Mesenchymal stem cell (in vitro differentiated cells and primary cell): Measurements from ENCODE around the gene ZNF133.

ENCODE experiments used
- DNase-seq: peaks from one replicate; pipeline ENCODE4 v3.0.0-alpha.2; 2013
- H2AFZ ChIP-seq: one replicate; pipeline ENCODE4 v1.6.1; 2013; ENCODE audit warnings: low read depth, mild to moderate bottlenecking, control low read depth, inconsistent platforms, low read length, moderate library complexity
- H2AK5ac ChIP-seq: 2 replicates; pipeline ENCODE4 v1.6.1; 2013; ENCODE audit warnings: low read length, moderate library complexity, mild to moderate bottlenecking, inconsistent platforms; ENCODE audit not compliant: severe bottlenecking
- H2BK120ac ChIP-seq: one replicate; pipeline ENCODE4 v1.6.1; 2013; ENCODE audit warnings: low read depth, mild to moderate bottlenecking, inconsistent platforms, low read length, moderate library complexity
- H2BK12ac ChIP-seq, 2 experiments: one replicate each; pipeline ENCODE4 v1.6.1; 2013; ENCODE audit warnings: inconsistent platforms in 2 of 2, low read length in 2 of 2, mild to moderate bottlenecking in 2 of 2, moderate library complexity in 2 of 2, control low read depth in 1 of 2
- H2BK15ac ChIP-seq: one replicate; pipeline ENCODE4 v1.6.1; 2013; ENCODE audit warnings: mild to moderate bottlenecking, low read depth, inconsistent platforms; ENCODE audit not compliant: poor library complexity, severe bottlenecking
- H2BK5ac ChIP-seq: 2 replicates; pipeline ENCODE4 v1.6.1; 2013; ENCODE audit warnings: low read depth, mild to moderate bottlenecking, low read length, control low read depth, inconsistent platforms; ENCODE audit not compliant: poor library complexity, severe bottlenecking
- H3K14ac ChIP-seq, 2 experiments: one replicate each; pipeline ENCODE4 v1.6.1; 2013; ENCODE audit warnings: inconsistent platforms in 2 of 2, low read length in 2 of 2, control low read depth in 1 of 2, mild to moderate bottlenecking in 1 of 2, moderate library complexity in 1 of 2
- H3K18ac ChIP-seq, 2 experiments: one replicate each; pipeline ENCODE4 v1.6.1; 2013; ENCODE audit warnings: inconsistent platforms in 2 of 2, low read length in 2 of 2, control low read depth in 1 of 2, low read depth in 1 of 2, mild to moderate bottlenecking in 1 of 2
- H3K23ac ChIP-seq, 2 experiments: one replicate each; pipeline ENCODE4 v1.6.1; 2013; ENCODE audit warnings: inconsistent platforms in 2 of 2, low read length in 2 of 2, mild to moderate bottlenecking in 2 of 2, moderate library complexity in 2 of 2, control low read depth in 1 of 2
- H3K27ac ChIP-seq: 2 replicates; pipeline ENCODE4 v1.5.1; 2013; ENCODE audit warnings: mild to moderate bottlenecking, moderate library complexity, low read length, control low read depth, inconsistent platforms; ENCODE audit not compliant: poor library complexity, severe bottlenecking
- H3K27me3 ChIP-seq, 2 experiments: 2 replicates each; pipeline versions ENCODE4 v1.6.1 to v1.7.0; 2013; ENCODE audit warnings: low read length in 2 of 2, mild to moderate bottlenecking in 2 of 2, moderate library complexity in 2 of 2, control low read depth in 1 of 2, inconsistent platforms in 1 of 2; ENCODE audit not compliant: control insufficient read depth in 1 of 2, insufficient read depth in 1 of 2
- H3K36me3 ChIP-seq, 2 experiments: 2 replicates each; pipeline versions ENCODE4 v1.6.1 to v1.7.0; 2013; ENCODE audit warnings: low read length in 2 of 2, control low read depth in 1 of 2, inconsistent platforms in 1 of 2, low read depth in 1 of 2, mild to moderate bottlenecking in 1 of 2; ENCODE audit not compliant: insufficient read depth in 2 of 2, control insufficient read depth in 1 of 2
- H3K4ac ChIP-seq, 2 experiments: one replicate each; pipeline ENCODE4 v1.6.1; 2013; ENCODE audit warnings: inconsistent platforms in 2 of 2, low read length in 2 of 2, mild to moderate bottlenecking in 2 of 2, moderate library complexity in 2 of 2, control low read depth in 1 of 2, low read depth in 1 of 2
- H3K4me1 ChIP-seq: 2 replicates; pipeline ENCODE4 v1.6.1; 2013; ENCODE audit warnings: low read depth, low read length, control low read depth; ENCODE audit not compliant: control insufficient read depth, insufficient read depth
- H3K4me2 ChIP-seq: 2 replicates; pipeline ENCODE4 v1.6.1; 2013; ENCODE audit warnings: low read length, mild to moderate bottlenecking, inconsistent platforms; ENCODE audit not compliant: poor library complexity, severe bottlenecking
- H3K4me3 ChIP-seq, 2 experiments: 2 replicates each; pipeline versions ENCODE4 v1.5.1 to v1.7.0; 2013; ENCODE audit warnings: low read length in 2 of 2, mild to moderate bottlenecking in 2 of 2, control low read depth in 1 of 2, low read depth in 1 of 2; ENCODE audit not compliant: insufficient read depth in 1 of 2
- H3K79me1 ChIP-seq: replicated peaks from 2 replicates; pipeline ENCODE4 v1.6.1; 2013; ENCODE audit warnings: mild to moderate bottlenecking, control low read depth, low read length, inconsistent platforms; ENCODE audit not compliant: poor library complexity, severe bottlenecking
- H3K9ac ChIP-seq: 2 replicates; pipeline ENCODE4 v1.7.0; 2013; ENCODE audit warnings: mild to moderate bottlenecking, low read length, moderate library complexity
- H3K9me3 ChIP-seq: 2 replicates; pipeline ENCODE4 v1.7.0; 2013; ENCODE audit warnings: mild to moderate bottlenecking, low read length; ENCODE audit not compliant: control insufficient read depth
- H4K8ac ChIP-seq: one replicate; pipeline ENCODE4 v1.6.1; 2013; ENCODE audit warnings: inconsistent platforms, mild to moderate bottlenecking, low read length, moderate library complexity
- H4K91ac ChIP-seq: one replicate; pipeline ENCODE4 v1.6.1; 2013; ENCODE audit warnings: mild to moderate bottlenecking, low read length, inconsistent platforms
- WGBS: methylation state at CpG from one replicate; pipeline ENCODE4 v1.1.7; 2013; ENCODE audit warnings: mixed read lengths; 5-methylcytosine and 5-hydroxymethylcytosine counted together

ZNF133 gene

DNA sequence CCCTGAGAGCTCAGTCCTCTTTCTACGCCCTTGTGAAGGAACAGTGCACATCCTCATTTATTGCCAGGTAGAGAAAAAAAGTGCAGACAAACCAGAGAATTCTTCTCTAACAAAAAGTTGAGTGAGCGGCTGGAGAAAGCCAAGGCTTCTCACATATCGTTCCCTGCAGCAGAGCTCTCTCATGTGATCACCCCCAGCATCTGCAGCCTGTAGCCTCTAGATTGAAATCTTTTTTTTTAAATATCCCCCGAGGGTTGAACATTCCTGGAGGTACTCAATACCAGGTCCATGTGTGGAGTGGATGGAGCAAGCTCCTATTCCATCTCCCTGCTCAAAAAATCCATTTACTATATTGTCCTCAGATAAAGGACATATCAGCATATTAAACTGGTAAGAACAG, 22.9 kb upstream of the ZNF133 start:
- WGBS = 65% methylated on average over 3 of the region's 4 CpGs
- H3K4me3 ChIP-seq = no peak overlapping the region
- H4K8ac ChIP-seq = no peak overlapping the region
- H3K4me1 ChIP-seq = peaks cover 2% of the 10 kb centered on the region
- H3K18ac ChIP-seq = no peak overlapping the region
- no peaks in the 10 kb centered on the region for H3K79me1 ChIP-seq
- no peaks in the 10 kb centered on the region for H3K9me3 ChIP-seq
- H4K91ac ChIP-seq = no peak overlapping the region
- H2BK120ac ChIP-seq = no peak overlapping the region
- H3K4ac ChIP-seq = no peak overlapping the region
- DNase-seq = no peak
- H2BK15ac ChIP-seq = no peak overlapping the region
- no peak overlapping the region for H2AFZ ChIP-seq
- no peak overlapping the region for H3K9ac ChIP-seq
- no peak overlapping the region for H3K4me2 ChIP-seq
- no peak overlapping the region for H3K27ac ChIP-seq
- H2BK5ac ChIP-seq = no peak overlapping the region
- H2BK12ac ChIP-seq = no peak overlapping the region
- H3K14ac ChIP-seq = no peak overlapping the region
- H3K36me3 ChIP-seq = no peaks in the 10 kb centered on the region
- no peak overlapping the region for H3K23ac ChIP-seq
- H3K27me3 ChIP-seq = peaks cover 22 to 29% of the 10 kb centered on the region in 2 experiments
- H2AK5ac ChIP-seq = no peak overlapping the region

DNA sequence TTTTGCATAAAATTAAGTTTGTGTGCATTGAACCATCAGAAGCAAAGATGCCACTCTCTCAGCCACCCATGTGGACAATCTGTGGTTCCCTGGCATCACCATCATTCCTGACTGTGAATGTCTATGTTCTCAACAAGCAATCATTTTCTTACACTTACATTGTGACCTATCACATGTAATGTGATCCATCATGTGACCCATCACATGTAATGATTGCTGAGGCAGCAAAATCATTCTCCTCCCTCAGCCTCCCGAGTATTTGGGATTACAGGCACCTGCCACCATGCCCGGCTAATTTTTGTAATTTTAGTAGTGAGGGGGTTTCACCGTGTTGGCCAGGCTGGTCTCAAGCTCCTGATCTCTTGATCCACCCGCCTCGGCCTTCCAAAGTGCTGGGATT, 22.0 kb upstream of the ZNF133 start:
- H3K79me1 ChIP-seq = no peaks in the 10 kb centered on the region
- no peak overlapping the region for H4K91ac ChIP-seq
- H3K36me3 ChIP-seq = no peaks in the 10 kb centered on the region
- H3K14ac ChIP-seq = no peak overlapping the region
- peaks cover 2% of the 10 kb centered on the region for H3K4me1 ChIP-seq
- no peak for DNase-seq
- H2BK120ac ChIP-seq = no peak overlapping the region
- no peak overlapping the region for H2BK15ac ChIP-seq
- no peaks in the 10 kb centered on the region for H3K9me3 ChIP-seq
- H2BK5ac ChIP-seq = no peak overlapping the region
- no peak overlapping the region for H2BK12ac ChIP-seq
- H3K4ac ChIP-seq = no peak overlapping the region
- no peak overlapping the region for H3K4me2 ChIP-seq
- H3K23ac ChIP-seq = no peak overlapping the region
- H3K4me3 ChIP-seq = no peak overlapping the region
- 71% methylated on average over 5 of the region's 5 CpGs for WGBS
- H3K27me3 ChIP-seq = peaks cover 26 to 32% of the 10 kb centered on the region in 2 experiments
- H3K27ac ChIP-seq = no peak overlapping the region
- H4K8ac ChIP-seq = no peak overlapping the region
- no peak overlapping the region for H2AFZ ChIP-seq
- H3K9ac ChIP-seq = no peak overlapping the region
- H2AK5ac ChIP-seq = no peak overlapping the region
- H3K18ac ChIP-seq = no peak overlapping the region

DNA sequence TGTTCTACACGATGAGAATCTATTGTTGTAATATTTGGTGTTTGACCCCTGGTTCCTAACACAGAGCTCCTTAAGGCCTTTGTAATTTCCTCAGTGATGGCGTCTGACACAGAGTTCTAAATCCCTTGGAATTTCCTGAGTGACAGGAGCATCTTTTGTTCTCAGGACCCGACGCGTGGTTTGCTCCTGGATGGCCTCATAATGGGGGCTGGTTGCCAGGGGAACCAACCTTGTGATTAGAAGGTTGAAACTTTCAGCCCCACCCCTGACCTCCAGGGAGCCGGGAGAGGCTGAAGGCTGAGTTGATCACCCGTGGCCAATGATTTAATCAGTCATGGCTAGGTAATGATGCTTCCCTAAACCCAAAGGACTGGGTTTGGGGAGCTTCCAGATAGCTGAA, 20.5 kb upstream of the ZNF133 start:
- 23% methylated on average over 5 of the region's 7 CpGs for WGBS
- H3K4me2 ChIP-seq = no peak overlapping the region

DNA sequence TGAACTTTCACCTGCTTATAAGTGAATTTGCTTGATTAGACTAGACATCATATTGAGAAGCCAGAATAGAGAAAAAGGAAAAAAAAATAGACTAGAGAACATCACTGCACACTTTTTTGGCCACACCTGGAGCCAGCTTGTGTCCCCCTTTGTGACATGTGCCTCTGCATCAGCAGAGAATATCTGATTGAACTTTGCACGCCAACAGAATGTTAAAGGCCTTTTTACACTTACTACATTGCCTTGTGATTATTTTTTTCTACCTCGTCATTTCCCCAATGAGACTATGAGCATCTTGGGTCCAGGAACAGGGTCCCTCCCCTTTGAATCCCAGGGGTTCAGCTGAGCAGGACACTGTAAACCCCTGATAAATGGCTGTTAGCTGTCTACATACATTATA, 17.2 kb upstream of the ZNF133 start:
- Histone ChIP-seq H3K14ac (no peak overlapping the region), H3K79me1 (no peaks in the 10 kb centered on the region), H2AK5ac (no peak overlapping the region), H3K4me2 (no peak overlapping the region), H2AFZ (no peak overlapping the region), H3K36me3 (no peaks in the 10 kb centered on the region), H2BK5ac (no peak overlapping the region), H3K27ac (no peak overlapping the region), H2BK120ac (no peak overlapping the region), H4K8ac (no peak overlapping the region), H3K4me3 (no peak overlapping the region), H3K9me3 (no peaks in the 10 kb centered on the region), H4K91ac (no peak overlapping the region), H3K9ac (no peak overlapping the region), H3K27me3 (peaks cover 53 to 62% of the 10 kb centered on the region in 2 experiments), H3K23ac (no peak overlapping the region), H3K18ac (no peak overlapping the region), H2BK12ac (no peak overlapping the region), H3K4me1 (no peaks in the 10 kb centered on the region), H2BK15ac (no peak overlapping the region), H3K4ac (no peak overlapping the region)
- DNase-seq = no peak
- WGBS = 76% methylated on average over 2 of the region's 2 CpGs

More for the DNA sequence above, 20.5 kb upstream of the ZNF133 start:
- Histone ChIP-seq H2BK5ac (no peak overlapping the region), H4K91ac (no peak overlapping the region), H2BK15ac (no peak overlapping the region), H2AFZ (no peak overlapping the region), H3K36me3 (no peaks in the 10 kb centered on the region), H3K9ac (no peak overlapping the region), H3K27me3 (peaks cover 30 to 35% of the 10 kb centered on the region in 2 experiments), H3K4me3 (no peak overlapping the region), H3K9me3 (no peaks in the 10 kb centered on the region), H2BK12ac (no peak overlapping the region), H3K23ac (no peak overlapping the region), H3K14ac (no peak overlapping the region), H2AK5ac (no peak overlapping the region), H3K18ac (no peak overlapping the region), H2BK120ac (no peak overlapping the region), H3K27ac (no peak overlapping the region), H3K4me1 (peaks cover 1% of the 10 kb centered on the region), H3K79me1 (no peaks in the 10 kb centered on the region), H4K8ac (no peak overlapping the region), H3K4ac (no peak overlapping the region)
- DNase-seq = no peak
